H1 (cell line): ENCODE measurements around the gene PRPF40B. TPM values are rescaled to one million over a fixed set of nuclear protein-coding genes. Genes with fewer than 3 reads are reported as not detected.

Experiments
- EP300 ChIP-seq, 2 experiments: IDR thresholded peaks; 1 replicate in 1 of 2; 2 replicates in 1 of 2; pipeline ENCODE4 v1.6.1; 2011 to 2012; ENCODE audit warnings: low read depth in 2 of 2, low read length in 2 of 2, mild to moderate bottlenecking in 2 of 2, borderline replicate concordance in 1 of 2, inconsistent platforms in 1 of 2, moderate library complexity in 1 of 2
- JUND ChIP-seq: IDR thresholded peaks from 2 replicates; pipeline ENCODE4 v1.6.1; 2011; ENCODE audit warnings: mild to moderate bottlenecking, improper control_type of control experiment, low read length
- NRF1 ChIP-seq: IDR thresholded peaks from 2 replicates; pipeline ENCODE4 v1.6.1; 2011; ENCODE audit warnings: mild to moderate bottlenecking, low read depth, low read length, improper control_type of control experiment
- RBBP5 ChIP-seq: IDR thresholded peaks from 2 replicates; pipeline ENCODE4 v1.7.1; 2012; ENCODE audit warnings: low read depth, mild to moderate bottlenecking, inconsistent platforms, low read length, moderate library complexity, borderline replicate concordance
- RNF2 ChIP-seq: fragments of 200-900, 300-1000 bp; sonication (generic); IDR thresholded peaks from 2 replicates; pipeline ENCODE4 v1.7.1; 2016; ENCODE audit warnings: borderline replicate concordance, low read depth, mild to moderate bottlenecking, antibody characterized with exemption, low read length; ENCODE audit not compliant: poor library complexity, severe bottlenecking; ENCODE audit errors: missing control alignments
- polyA plus RNA-seq, 7 experiments: library from polyadenylated mRNA; depleted of rRNA in 3 of 7; stranded (reverse) in 5 of 7; unstranded in 2 of 7; fragments of >200 nt in 5 of 7; fragments of 200-250 nt in 2 of 7; gene quantifications; 1 replicate in 5 of 7; 2 replicates in 1 of 7; 4 replicates in 1 of 7; pipeline versions ENCODE4 v1.2.1 to v1.2.3, GENCODE V29; 2011 to 2013; ENCODE audit warnings: missing spikeins in 2 of 7, mixed read lengths in 2 of 7
- total RNA-seq: library from RNA; stranded (reverse); fragmentation: NEBNext Ultra II Directional; extraction: Animal tissue kit (Norgen Biotek cat#: 25700); gene quantifications from 2 replicates; pipeline ENCODE4 v1.2.1, GENCODE V29; 2021
- TF ChIP-seq, protein P1 (sequence below): IDR thresholded peaks from 2 replicates; pipeline ENCODE4 v1.6.1; 2011; ENCODE audit warnings: low read depth, mild to moderate bottlenecking, low read length; ENCODE audit not compliant: insufficient read depth

The PRPF40B gene
- total and polyA plus RNA-seq, 2 of the 8 experiments (the other 6 are each of a cell fraction or from before 2014, with no cell fraction given): 14.4 to 24.4 TPM

GRCh38 chr12:49674318-49674981 lies 51.1 kb downstream of the PRPF40B start (continued):
- TF ChIP-seq RNF2 (no peak), JUND (no peak), EP300 (IDR thresholded peaks at IDR 0.05; ENCODE audit: borderline replicate concordance in 1 of 2, low read depth in 2 of 2, low read length in 2 of 2) (no peak), NRF1 (no peak), RBBP5 (no peak)
- TF ChIP-seq, protein P1, sequence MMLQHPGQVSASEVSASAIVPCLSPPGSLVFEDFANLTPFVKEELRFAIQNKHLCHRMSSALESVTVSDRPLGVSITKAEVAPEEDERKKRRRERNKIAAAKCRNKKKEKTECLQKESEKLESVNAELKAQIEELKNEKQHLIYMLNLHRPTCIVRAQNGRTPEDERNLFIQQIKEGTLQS: no peak
